ENCODE data around the gene VASH1.

The VASH1 gene

DNA sequence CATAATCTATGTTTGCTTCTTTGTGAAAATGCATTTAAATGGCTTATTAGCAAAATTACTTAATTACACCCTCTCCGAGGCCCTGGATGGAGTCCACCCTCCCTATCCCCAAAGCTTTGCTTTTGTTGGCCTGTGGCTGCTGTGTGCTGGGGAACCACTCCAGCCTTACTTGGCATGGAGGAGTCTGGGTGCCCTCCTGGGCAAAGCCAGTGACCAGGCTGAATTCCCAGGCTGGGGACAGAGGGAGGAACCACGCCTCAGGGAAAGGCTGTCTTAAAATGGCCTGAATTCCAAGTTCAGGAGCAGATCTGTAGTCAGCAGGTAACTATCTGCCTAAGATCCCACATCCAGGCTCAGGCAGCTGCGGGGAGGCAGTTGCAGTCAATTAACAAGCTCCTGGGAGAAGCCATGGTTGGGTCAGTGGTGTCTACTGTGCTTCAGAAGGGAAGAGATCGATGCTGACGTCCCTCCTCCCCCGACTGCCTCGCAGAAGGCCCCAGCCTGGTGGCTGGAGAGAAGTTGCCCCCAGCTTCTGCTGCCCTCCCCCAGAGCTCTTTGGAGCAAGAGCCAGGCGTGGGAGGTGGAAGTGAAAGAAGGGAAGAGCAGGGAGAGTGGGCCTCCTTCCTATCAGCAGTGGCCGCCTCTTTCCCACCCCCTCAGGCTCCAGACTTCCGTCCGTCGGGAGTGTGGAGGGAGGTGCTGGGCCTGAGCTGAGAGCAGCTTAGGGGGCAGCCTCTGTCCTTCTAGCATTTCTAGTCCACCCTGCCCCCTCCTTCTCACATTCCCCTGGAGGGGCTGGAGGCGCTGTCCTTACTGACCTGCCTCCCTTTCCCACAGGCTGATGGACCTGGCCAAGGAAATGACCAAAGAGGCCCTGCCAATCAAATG lies 11.3 kb downstream of the VASH1 start:
- peak; percentile 69 for DNase-seq

DNA sequence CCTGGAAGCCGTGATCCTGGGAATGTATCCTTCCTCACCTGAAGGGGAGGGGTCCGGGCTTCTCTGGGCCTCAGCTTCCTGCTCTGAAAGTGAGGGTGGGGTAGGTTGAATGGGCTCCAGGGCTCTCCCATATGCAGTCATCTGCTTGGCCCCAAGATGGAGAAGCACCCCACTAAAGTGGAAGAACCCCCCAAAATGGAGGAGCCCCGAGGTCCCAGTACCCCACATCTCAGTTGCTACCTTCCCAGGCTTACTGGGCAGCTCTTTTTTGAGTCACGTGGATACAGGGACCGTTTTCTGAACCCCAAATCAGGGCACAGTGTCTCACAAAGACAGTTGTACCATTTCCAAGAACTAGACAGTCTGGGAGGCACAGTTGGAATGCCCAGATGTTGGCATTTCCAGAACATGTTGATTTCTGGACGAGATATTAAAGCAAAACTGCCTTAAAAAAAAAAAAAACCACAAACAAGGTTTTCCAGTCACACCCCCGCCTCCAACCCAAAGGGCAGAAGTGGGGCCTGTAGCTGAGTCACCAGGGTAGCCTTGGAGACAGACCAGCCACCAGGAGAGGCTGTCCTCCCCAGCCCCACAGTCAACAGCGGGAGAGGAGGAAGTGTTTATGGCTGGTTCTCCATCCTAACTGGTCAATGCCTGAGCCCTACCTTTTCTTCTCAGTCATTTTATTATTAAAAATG lies 12.1 kb downstream of the VASH1 start:
- DNase-seq: no peak

DNA sequence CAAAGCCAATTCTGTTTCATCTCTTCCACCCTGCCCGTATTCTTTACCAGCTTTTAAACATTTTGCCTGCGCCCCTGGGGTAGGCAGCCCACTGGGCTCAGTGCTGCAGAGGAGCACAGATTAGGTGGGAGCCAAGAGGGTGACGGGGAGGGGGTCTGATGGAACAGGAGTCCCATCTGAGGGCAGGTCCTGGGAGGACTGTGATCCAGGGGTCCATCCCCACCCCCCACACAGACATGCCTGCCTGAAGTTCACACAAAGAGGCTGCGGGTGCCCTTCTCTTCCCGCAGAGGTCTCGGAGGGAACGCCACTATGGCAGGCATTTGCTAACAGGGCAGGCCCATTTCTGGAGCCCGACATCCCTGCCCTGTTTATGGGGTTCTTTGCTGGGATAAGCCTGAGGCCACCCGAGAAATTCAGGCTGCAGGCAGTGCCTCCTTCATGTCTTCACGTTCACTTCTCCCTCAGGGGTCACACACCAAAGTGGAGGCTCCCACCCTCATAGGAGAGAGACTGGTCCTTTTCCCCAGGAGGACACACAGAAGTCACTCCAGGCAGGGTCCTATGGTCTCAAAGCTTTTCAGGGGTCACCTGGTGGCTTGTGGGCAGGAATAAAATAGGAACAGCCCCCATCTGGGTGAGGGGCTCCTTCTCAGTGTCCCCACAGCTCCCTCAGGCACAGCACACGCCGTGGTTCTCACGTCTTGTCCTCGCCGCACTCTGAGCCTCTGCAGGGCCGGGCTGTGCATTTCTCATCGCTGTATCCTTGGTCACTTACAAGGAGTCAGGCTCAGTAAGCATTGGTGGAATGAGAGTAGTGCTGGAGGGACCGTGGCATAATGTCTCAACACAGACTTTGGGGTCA lies 12.9 kb downstream of the VASH1 start:
- no peak for DNase-seq

DNA sequence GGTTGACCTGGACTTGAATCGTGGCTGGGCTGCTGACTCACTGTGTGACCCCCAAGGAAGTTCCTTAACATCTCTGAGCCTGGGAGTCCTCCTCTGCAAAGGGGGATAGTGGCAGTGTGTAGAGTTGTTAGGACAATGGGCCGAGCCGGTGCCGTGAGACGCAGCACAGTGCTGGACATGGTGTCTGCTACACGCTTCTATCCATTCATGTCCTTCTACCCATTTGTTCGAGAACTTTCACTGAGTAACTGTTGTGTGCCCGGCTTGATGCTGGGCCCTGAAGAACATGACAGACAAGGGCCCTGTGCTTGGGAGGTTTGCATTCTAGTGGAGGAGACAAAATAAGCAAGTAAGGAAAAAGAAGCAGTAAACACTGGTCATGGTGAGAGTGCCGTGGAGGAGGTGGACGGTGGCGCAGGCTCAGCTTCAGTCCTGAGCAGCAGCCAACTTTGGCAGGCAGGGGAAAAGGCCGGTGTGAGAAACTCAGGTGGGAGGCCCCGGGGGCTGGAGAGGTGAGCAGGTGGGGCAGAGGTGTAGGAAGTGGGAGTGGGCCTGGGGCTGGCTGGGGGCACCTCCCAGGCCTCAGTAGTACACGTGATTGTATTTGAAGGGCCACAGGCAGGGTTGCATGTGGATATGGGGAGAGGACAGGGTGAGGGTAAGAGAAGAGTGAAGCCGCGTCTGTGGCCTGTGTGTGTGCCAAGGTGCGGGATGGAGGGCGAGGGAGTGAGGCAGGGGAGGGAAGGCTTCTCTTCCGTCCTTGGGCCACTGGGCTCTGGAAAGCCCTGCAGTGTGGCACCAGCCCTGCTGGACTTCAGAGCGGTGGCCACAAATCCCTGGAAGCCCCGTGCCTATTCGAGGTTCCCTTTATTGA lies 13.8 kb downstream of the VASH1 start:
- DNase-seq: no peak

DNA sequence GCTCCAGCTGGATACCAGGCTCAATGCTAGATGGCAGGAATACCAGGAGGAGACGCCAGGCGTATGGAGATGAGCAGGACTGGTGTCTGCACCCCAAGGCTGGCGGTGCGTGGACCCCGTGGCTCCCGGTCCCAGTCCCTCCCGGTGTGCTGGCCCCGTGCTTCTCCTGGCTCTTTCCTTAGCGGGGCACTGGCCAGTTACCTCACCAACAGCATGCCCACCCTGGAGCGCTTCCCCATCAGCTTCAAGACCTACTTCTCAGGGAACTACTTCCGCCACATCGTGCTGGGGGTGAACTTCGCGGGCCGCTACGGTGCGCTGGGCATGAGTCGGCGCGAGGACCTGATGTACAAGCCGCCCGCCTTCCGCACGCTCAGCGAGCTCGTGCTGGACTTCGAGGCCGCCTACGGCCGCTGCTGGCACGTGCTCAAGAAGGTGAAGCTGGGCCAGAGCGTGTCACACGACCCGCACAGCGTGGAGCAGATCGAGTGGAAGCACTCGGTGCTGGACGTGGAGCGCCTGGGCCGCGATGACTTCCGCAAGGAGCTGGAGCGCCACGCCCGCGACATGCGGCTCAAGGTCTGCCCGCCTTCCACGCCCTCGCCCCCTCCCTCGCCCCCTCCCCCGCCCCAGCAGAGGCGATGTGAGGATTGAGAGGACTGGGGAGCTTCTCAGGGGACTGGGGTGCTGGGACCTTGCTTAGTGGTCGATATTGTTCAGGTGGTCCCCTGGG lies 14.6 kb downstream of the VASH1 start:
- no peak for DNase-seq

DNA sequence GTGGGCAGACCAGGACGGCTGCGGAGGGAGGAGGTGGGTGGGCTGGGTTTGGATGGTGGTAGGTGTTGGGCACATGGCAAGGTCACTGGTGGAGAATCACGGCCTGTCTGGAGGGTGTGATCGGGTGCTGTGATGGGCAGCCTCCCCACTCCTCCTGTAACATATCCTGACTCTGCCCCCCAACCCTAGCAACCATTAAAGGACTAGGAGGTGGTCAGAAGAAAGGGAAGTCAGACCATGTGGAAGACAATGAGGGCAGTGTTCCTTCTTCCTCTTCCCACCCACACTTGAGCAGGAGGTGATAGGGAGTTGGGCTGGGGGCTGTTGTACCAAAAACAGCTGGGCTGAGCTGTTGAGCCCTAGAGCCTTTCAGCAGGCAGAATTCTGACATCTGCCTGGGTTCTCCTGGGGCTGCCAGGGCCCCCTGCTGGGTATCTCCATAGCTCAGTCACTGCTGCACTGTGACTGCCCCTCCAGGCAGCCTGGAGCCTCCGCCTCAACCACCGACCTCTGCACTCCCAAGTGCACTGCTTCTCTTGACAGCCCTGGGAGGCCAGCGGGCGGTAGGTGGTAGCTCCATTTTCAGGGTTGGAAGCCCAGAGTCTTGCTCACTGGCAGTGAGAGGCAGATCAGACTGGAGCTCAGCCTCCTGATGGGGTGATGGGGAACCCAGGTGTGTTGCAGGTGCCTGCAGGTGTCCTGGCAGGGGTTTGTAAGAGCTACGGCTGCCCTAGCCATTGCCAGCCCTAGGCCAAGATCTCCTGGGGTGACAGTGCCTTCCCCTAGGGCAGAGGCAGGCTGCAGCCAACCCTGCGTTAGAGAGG lies 15.4 kb downstream of the VASH1 start:
- DNase-seq: no peak

DNA sequence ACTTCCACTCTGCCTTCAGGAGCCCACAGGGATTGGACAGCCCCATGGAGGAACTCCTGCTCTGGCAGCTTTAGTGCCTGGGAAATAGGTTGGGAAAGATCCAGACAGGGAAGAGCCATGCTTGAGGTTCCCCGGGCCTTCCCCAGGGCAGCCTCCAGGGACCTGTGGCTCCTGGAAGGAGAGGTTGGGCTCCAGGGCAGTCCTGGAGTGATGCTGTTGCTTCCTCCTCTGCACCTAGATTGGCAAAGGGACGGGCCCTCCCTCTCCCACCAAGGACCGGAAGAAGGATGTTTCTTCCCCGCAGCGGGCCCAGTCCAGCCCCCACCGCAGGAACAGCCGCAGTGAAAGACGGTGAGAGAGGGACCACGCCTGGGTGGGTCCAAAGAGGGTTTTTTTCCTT lies 16.5 kb downstream of the VASH1 start:
- DNase-seq: no peak

DNA sequence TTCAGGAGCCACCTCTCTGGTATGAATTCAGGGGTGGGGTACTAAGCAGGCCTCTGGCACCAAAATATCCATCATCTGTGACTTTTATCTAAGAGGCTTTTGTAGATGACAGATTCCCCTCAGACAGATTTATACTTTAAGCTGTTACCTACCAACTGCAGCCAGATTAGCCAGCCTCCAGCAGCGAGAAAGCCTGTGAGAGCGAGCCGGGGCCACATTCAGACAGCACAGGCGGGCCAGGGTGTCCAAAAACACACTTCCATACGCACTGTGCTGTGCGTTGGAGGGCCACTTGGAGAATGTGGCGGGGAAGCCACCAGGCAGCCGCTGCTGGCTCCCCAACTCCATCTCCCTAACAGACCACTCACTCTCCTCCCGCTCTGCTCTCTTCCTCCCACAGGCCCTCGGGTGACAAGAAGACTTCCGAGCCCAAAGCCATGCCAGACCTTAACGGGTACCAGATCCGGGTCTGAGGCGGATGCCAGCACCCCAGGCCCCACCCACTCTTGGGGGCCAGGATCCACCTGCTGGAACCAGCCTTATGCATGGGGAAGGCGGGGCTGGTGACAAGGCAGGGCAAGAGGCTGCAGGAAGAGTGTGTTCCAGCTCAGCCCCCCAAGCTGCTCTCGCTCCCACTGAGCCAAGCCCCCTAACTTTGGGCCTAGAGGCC lies 17.4 kb downstream of the VASH1 start:
- DNase-seq: no peak

DNA sequence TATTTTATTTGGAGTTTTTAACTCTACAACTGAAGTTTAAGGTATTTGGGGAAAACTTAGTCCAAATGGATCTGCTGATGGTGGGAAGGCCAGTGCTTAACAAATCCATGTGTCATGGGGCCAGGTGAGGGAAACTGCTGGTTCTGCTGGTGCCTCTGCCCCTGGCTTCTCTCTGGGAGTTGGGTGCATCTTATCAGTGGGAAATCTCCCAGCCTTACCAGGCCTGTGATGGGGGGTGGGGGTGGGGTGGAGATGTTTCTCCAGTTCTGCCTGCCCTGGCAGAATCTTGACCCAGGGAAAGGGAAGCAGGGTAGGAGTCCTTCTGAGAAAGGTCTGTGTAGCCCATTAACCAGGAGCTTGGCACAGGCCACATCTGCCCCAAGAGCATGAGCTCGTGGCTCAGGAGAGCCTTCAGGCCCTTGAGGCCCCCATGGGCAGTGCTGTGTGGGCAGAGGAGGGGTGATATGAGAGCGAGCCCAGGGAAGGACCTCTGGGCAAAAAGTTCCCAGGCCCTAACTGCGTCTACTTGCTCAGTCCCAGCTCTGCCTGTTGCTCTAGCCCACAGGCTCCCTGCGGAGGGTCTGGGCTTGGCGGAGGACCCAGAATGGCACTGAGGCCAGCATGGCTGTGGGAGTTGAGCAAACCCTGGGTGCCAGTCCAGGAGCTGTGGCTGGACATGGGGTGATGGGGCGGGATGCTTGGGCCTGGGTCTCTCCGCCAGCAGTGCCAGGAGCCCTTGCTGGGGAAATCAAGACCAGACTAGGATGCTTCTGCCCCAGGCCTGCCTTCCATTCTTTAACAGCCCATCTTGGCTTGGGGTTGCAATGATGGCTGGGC lies 18.2 kb downstream of the VASH1 start:
- no peak for DNase-seq

DNA sequence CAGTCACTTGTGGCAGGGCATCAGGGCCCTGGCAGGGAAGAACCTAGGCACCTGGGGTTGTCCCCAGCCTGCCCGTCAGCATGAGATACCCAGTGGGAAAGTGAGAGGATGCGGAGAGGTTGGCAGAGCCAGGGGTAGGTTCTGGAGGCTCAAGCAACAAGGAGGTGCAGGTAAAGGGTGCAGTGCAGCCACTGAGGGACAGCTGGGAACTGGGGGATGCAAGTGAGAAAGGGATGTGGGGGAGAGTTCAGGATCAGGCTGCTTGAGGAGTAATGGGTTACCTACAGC lies 18.7 kb downstream of the VASH1 start:
- no peak for DNase-seq

DNA sequence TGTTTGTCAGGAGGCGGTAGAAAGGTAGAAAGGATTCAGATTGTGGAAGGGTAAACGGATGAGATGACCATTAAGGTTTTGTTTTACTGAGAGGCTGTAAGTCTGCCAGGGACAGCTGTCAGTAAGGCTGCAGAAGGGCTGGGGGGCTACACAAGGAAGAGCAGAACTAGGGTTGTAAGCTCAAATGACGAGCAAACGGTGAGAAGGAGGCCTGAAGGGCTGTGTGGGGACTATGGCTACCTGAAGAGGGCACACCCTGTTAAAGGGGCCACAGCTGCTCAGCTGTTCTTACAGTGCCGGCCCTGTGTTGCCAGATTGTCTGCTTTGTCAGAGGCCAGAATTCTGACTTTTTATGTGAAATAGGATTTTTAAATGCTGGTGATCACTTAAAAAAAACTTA lies 19.1 kb downstream of the VASH1 start:
- no peak for DNase-seq

DNA sequence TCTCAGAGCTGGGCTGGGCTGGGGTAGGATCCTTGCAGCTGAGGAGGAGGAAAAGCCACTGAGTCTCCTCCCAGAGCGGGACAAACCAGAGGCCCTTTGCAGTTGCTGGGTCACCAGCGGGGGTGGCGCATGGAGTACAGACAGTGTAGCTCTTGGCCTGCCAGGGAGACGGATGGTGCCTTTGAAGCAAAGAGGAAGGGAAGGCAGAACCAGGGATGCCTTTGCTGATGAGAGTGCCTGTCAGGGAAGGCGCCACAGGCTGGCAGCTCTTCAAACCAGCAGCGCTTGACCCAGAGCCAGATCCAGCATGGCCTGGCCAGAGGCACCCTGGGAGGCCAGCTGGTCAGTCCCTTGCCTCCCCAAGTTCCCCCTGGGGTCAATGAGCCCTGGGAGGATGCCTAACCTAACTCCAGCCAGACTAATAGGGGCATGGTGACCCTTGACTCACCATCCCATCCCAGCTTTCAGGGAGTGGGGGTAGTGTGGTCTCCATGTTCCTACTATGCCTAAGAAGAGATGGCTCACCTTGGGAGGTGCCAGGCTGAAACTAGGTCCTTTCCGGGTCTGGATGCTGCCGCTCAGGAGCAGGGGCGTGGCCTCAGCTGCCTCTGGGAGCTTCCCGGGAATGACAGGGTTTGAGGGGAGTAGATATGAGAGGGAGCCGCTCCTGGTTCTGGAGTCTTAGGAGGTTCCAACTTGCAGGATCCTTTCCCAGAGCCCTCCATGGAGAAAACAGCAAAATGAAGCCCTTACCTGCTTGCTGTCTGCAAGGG lies 19.8 kb downstream of the VASH1 start:
- no peak for DNase-seq

DNA sequence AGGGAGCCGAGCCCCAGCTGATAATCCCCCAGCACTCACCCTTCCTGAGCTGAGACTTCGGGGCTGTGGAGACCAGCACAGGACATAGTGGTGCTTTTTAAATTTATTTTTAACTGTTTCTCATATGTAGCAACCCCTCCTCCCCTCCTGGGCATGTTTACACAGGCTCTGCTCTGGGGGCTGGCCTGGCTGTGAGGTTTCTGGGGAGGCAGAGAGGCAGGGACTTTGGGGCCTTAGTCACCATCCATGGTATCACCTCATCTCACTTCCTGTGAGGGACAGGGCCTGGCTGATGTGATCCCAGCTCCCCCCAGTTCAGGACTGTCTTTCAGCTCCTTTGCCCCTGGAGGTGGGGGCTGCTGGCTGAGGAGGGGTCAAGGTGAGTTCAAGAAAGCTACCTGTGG lies 20.4 kb downstream of the VASH1 start:
- DNase-seq: no peak

DNA sequence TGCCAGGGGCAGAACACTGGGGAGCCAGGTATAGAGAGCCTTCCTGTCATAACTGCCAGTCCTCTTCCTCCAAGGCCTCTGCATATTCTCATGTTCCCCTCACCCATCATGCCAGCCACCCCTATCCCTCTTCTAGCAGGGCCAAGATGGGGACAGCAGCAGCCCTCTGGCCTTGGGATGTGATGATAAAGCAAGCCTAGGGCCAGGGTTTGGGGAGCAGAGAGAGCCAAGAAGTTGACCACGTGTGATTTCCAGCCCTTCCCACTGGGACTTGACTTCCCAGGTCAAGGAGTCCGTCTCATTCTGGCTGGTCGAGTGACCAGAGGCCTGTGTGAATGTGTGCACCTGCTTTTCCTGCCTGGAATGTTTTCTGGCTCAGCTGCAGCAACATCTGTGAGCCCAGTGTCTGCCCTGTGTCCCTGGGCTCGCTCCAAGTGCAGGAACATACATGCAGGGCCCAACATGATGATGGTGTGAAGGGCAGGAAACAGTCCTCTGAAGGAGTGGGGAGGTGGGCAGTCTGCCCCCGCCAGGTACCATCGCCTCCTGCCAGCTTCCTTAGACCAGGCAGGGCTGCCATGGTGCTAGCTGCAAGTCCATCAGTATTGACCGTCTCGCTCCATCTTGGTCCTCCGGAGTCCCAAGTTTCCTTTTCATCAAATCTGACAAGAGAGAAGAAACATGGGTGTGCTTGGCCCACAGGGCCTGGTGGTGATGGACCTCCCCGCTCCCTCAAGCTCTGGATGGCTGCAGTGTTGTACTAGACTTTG lies 21.0 kb downstream of the VASH1 start:
- no peak for DNase-seq

DNA sequence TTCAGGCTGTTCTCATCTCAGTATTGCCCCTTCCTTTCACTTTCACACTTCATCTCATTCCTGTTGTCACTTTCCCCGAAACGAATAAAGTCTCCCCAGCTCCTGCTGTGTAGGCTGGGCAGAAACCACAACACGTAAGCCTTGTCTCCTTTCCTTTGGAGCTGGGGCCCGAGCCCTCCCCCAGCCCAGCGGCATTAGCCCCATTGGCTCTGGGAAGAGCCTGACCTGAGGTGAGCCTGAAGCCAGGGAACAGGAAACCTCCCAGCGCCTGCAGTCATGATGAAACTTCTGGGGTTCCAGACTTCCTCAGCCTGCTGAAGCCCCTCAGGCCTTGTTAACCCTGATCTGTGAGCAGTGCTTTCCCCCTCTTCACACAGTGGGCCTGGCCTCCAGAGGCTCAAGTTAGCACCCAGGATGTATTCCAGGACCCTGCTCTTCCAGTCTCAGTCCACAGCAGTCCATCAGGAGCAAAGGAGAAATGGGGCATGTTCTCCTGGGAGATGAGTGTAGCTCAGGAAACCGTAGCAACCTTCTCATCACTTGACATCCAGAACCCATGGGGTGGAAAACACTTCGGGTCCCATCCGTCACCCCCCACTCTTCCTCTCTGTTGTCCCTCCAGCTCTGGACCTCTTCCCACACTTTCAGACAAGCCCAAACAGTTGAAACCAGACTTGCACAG lies 21.8 kb downstream of the VASH1 start:
- DNase-seq: no peak

DNA sequence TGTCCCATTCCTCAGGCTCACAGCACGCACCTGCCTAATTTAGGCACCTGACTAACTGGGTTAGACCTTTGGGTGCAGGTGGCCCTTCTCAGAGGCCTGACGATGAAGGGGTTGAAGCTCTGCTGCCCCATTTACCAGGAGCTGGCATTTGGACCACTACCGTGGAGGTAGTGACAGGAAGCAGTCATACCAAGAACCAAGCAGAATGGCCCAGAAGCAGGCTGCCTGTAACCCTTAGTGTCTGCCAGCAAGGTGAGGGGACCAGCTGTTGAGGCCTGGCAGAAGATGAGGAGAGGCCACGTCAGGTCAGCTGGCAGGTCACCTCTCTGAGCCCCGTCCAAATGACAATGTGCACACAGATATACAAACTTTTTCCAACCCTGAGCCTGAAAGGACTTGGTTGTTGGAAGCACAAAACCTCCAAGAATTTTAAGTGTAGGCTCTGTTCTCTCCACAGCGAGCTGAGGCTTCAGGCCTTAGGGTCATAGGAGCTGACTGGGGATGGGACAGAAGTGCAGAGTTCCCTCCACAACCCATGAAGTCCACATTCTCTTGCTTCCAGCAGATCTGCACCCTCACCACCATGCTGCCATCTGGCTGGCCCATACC lies 23.1 kb downstream of the VASH1 start:
- DNase-seq: no peak

DNA sequence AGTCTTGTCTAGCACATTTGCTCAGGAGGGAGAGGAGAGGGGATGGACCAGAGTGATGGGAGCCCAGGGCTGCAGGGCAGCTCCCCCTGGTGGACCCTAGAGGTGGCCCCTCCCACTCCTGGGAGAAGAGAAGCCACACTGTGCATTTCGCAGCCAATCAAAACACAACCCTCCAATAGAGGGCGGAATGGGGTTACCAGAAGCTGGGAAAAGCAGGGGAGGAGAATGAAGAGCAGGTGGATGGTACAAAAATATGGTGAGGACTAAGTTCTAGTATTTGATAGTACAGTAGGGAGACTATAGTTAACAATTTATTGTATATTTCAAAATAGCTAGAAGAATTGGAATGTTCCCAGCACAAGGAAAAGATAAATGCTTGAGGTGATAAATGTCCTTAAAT lies 23.6 kb downstream of the VASH1 start:
- DNase-seq: peak; percentile 84

All from femur (tissue), 1 donor.